Measurements from ENCODE around the gene PRPF18. TPM values are rescaled to one million over a fixed set of nuclear protein-coding genes. Genes with fewer than 3 reads are reported as not detected.

Gene PRPF18
- total RNA-seq, 1 experiment from 2014 or later = 21.9 TPM

DNA sequence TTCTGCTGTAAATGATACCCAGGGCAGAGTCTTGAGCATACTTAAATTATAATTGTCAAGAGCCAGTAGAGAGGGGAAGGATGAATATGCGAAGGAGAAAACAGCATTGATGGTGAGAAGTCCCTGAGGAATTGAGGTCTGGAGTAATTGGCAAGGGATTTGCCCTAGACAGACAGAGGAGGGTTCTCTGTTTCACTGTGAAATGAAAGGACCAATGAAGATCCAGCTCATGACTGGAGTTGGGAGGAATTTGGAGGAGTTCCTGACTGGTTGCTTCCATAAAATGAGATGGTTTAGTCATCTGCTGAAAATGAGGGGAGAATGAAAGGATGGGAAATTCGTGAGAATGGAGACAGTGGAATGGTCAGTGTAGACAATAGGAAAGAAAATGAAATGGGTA is 6.8 kb downstream of the PRPF18 start:
- no peaks in the 10 kb centered on the region for H3K36me3 ChIP-seq (ENCODE audit: insufficient read depth, low read length, poor library complexity, severe bottlenecking)
- H3K27me3 ChIP-seq (replicated peaks; ENCODE audit: insufficient read depth, low read depth, low read length, poor library complexity) = no peaks in the 10 kb centered on the region
- intact Hi-C loops (cut with micrococcal nuclease; ENCODE audit: unreplicated experiment) = no loop called here
- no peak overlapping the region for H3K27ac ChIP-seq (ENCODE audit: low read depth, low read length, poor library complexity, severe bottlenecking)
- no peak overlapping the region for H3K4me3 ChIP-seq (ENCODE audit: low read depth, low read length, poor library complexity, severe bottlenecking)
- ChIA-PET CTCF (no interaction called here), POLR2A (ENCODE audit: low non-redundant PET) (no interaction called here)
- no TSS peak for BruUV-seq (replicated peaks)
- no peaks in the 10 kb centered on the region for H3K9me3 ChIP-seq (ENCODE audit: low read depth, low read length, poor library complexity, severe bottlenecking)
- TF ChIP-seq, protein P1, sequence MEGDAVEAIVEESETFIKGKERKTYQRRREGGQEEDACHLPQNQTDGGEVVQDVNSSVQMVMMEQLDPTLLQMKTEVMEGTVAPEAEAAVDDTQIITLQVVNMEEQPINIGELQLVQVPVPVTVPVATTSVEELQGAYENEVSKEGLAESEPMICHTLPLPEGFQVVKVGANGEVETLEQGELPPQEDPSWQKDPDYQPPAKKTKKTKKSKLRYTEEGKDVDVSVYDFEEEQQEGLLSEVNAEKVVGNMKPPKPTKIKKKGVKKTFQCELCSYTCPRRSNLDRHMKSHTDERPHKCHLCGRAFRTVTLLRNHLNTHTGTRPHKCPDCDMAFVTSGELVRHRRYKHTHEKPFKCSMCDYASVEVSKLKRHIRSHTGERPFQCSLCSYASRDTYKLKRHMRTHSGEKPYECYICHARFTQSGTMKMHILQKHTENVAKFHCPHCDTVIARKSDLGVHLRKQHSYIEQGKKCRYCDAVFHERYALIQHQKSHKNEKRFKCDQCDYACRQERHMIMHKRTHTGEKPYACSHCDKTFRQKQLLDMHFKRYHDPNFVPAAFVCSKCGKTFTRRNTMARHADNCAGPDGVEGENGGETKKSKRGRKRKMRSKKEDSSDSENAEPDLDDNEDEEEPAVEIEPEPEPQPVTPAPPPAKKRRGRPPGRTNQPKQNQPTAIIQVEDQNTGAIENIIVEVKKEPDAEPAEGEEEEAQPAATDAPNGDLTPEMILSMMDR (conservative IDR thresholded peaks at IDR 0.05; ENCODE audit: low read depth, low read length) = no peak
- no peak for TF ChIP-seq EZH2 (IDR thresholded peaks at IDR 0.05; ENCODE audit: borderline replicate concordance, low read depth, low read length, poor library complexity, severe bottlenecking)
- DNase-seq (ENCODE audit: low spot score) = peak; percentile 35
- H3K4me1 ChIP-seq (ENCODE audit: insufficient read depth, low read length, poor library complexity, severe bottlenecking) = no peaks in the 10 kb centered on the region

- intact Hi-C loops (cut with micrococcal nuclease; ENCODE audit: unreplicated experiment) = no loop called here
- H3K4me3 ChIP-seq (ENCODE audit: low read depth, low read length, poor library complexity, severe bottlenecking) = no peak overlapping the region
- CTCF ChIA-PET = interaction anchor here (0.6 kb wide), 1 partner anchor 340 kb away, joined by 3 read pairs; no protein-coding TSS in a partner anchor
- no peaks in the 10 kb centered on the region for H3K4me1 ChIP-seq (ENCODE audit: insufficient read depth, low read length, poor library complexity, severe bottlenecking)
- H3K27ac ChIP-seq (ENCODE audit: low read depth, low read length, poor library complexity, severe bottlenecking) = no peak overlapping the region
- no peaks in the 10 kb centered on the region for H3K9me3 ChIP-seq (ENCODE audit: low read depth, low read length, poor library complexity, severe bottlenecking)
- no TSS peak for BruUV-seq (replicated peaks)
- no peaks in the 10 kb centered on the region for H3K27me3 ChIP-seq (replicated peaks; ENCODE audit: insufficient read depth, low read depth, low read length, poor library complexity)
- DNase-seq (ENCODE audit: low spot score) = no peak
- POLR2A ChIA-PET (ENCODE audit: low non-redundant PET) = no interaction called here
- H3K36me3 ChIP-seq (ENCODE audit: insufficient read depth, low read length, poor library complexity, severe bottlenecking) = no peaks in the 10 kb centered on the region
- TF ChIP-seq, protein P1 (conservative IDR thresholded peaks at IDR 0.05; ENCODE audit: low read depth, low read length) = no peak
- TF ChIP-seq EZH2 (IDR thresholded peaks at IDR 0.05; ENCODE audit: borderline replicate concordance, low read depth, low read length, poor library complexity, severe bottlenecking) = no peak
Measured at GRCh38 chr10:13594641-13595040, 7.9 kb downstream of the PRPF18 start.

GRCh38 chr10:13597909-13598308 is 11.1 kb downstream of the PRPF18 start:
- TF ChIP-seq, protein P1 (conservative IDR thresholded peaks at IDR 0.05; ENCODE audit: low read depth, low read length) = no peak
- TF ChIP-seq EZH2 (IDR thresholded peaks at IDR 0.05; ENCODE audit: borderline replicate concordance, low read depth, low read length, poor library complexity, severe bottlenecking) = no peak

More at GRCh38 chr10:13597909-13598308, 11.1 kb downstream of the PRPF18 start:
- no peak overlapping the region for H3K27ac ChIP-seq (ENCODE audit: low read depth, low read length, poor library complexity, severe bottlenecking)
- no peak overlapping the region for H3K4me3 ChIP-seq (ENCODE audit: low read depth, low read length, poor library complexity, severe bottlenecking)
- H3K36me3 ChIP-seq (ENCODE audit: insufficient read depth, low read length, poor library complexity, severe bottlenecking) = no peaks in the 10 kb centered on the region
- ChIA-PET CTCF (no interaction called here), POLR2A (ENCODE audit: low non-redundant PET) (no interaction called here)
- no peaks in the 10 kb centered on the region for H3K27me3 ChIP-seq (replicated peaks; ENCODE audit: insufficient read depth, low read depth, low read length, poor library complexity)
- intact Hi-C loops (cut with micrococcal nuclease; ENCODE audit: unreplicated experiment) = no loop called here
- no TSS peak for BruUV-seq (replicated peaks)
- no peaks in the 10 kb centered on the region for H3K9me3 ChIP-seq (ENCODE audit: low read depth, low read length, poor library complexity, severe bottlenecking)
- no peaks in the 10 kb centered on the region for H3K4me1 ChIP-seq (ENCODE audit: insufficient read depth, low read length, poor library complexity, severe bottlenecking)
- DNase-seq (ENCODE audit: low spot score) = no peak
